HL-60/S4 treated with phorbol 12-myristate 13-acetate at 8.2 ng/mL for 4 days and 3 days (cell line): ENCODE results near the gene SMIM38.
"Not testable (repeated sequence)": the region's sequence is repeated elsewhere in the genome, so short reads cannot be mapped to it uniquely, and the experiment has no call there.

Experiments
- in situ Hi-C: fragments of 300-500 bp; cut with MboI; formaldehyde crosslinking; loops from 2 replicates; pipeline ENCODE4 v1.15.0; 2022; ENCODE audit warnings: low sequenced_read_pairs

Gene SMIM38

DNA sequence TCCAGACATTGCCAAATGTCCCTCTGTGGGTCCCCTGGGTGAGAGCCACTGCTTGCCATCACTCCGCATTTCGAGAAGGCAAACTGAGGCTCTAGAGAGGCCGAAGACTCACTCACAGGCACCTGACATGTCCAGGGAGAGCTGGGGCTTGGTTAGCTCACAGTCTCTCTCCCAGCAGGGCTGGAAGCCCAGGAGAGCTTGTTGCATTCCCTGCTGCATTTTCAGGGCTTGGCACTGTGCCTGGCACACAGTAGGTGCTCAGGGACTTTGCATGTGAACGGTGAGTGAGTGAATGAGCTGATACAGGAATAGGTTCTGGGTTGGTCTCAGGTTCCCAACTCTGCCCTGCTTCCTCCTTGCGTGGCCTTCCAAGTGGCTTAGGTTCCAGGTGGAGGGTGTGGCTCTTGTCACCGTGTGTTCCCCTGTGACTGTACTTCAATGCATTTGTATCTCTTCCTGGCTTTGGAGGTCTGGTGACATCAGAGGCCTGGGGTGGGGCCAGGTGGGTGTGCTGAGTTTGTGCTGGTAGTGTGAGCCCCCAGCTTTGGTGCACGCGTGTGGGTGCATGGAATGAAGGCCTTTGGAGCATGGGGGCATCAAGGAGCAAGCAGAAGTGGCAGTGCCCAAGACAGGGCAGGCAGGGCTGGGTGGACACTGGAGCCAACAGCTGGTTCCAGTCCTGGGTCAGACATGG is 18.4 kb upstream of the SMIM38 start:
- in situ Hi-C loops = no loop called here

GRCh38 chr11:69138265-69138664 is 17.5 kb upstream of the SMIM38 start:
- in situ Hi-C loops = no loop called here

GRCh38 chr11:69140161-69140560 is 15.6 kb upstream of the SMIM38 start:
- in situ Hi-C loops = not testable (repeated sequence)

DNA sequence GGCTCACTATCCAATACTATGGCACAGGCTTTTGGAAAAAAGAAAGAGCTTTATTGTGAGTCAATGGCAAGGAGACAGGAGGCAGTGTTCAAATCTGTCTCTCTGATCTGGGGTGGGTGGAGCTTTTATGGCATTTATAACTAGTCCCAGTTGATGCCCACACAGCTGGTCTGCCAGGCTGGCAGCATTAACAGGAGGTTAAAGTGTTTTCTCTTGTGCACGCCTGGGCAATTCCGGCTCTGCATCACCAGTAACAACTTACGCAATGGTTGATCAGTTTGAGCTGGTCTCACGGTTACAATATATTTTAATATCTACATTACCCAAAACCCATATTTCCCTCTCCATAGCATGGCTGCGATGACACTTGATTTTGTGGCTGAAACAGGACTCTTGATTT is 15.1 kb upstream of the SMIM38 start:
- in situ Hi-C loops = no loop called here

GRCh38 chr11:69141742-69142141 is 14.0 kb upstream of the SMIM38 start:
- in situ Hi-C loops = no loop called here

DNA sequence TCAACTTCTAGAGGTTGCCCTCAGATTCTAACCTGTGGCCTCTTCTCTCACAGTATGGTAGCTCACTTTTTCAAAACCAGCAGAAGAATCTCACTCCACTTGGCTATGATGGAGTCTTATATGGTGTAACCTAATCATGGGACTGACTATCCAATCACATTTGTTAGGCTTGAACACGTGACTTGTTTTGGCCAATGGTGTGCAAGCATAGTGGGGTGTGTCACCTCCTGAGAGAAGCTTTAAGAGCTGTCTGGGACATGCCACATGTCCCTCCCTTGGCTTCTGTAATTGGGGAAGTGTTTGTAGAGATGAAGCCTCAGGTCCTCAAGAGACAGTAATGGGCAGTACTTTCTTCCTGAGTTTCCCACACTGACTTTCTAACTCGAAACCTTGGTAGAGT is 12.8 kb upstream of the SMIM38 start:
- in situ Hi-C loops = no loop called here

DNA sequence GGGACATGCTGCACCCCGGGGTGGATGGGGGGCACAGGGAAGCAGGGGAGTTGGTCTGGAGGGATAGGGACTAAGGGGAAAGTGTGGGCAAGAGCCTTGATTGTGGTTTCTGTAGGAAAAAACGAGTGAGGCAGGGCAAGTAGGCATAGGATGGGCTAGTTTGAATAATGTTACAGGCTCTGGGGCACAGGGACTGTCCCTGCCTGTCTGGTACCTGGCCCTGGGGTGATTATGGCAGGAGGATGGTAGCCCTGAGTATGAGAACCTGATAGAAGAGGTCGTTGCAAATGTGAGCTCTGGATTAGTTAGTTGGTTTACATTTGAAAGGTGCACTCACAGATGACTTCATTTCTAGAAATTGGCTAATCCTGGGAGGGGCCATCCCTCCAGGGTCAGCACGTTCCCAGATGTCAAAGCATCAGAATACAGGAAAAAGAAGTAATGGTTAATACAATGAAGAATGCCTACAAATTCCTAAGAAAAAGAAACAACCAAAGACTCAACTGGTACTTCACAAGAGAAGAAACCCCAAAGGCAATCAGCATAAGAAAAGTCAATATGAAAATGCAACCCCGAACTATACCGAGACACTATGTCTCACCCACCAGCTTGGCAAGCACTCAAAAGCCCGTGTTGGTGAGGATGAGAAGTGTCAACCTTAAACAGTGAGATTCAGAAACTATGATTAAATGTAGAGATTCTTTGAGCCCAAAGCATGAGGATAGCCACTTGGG is 11.3 kb upstream of the SMIM38 start:
- in situ Hi-C loops = no loop called here

DNA sequence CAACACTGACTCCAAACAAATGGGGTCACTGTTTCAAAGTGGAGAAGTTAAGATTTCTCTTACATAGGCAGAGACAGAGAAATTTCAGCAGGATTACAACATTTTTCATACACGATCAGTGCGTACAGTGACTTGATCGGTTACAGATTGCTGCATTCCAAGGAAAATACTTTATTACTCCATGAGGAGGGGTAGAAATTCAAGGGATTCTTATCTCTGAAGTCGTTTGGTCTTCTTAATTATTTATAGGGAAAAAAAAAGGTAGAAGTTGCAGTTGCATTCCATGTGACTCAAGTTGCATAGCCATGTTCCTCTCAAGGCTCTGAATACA is 10.7 kb upstream of the SMIM38 start:
- in situ Hi-C loops = no loop called here

GRCh38 chr11:69148377-69148762 is 7.4 kb upstream of the SMIM38 start:
- in situ Hi-C loops = no loop called here

GRCh38 chr11:69148806-69149205 is 6.9 kb upstream of the SMIM38 start:
- in situ Hi-C loops = no loop called here

DNA sequence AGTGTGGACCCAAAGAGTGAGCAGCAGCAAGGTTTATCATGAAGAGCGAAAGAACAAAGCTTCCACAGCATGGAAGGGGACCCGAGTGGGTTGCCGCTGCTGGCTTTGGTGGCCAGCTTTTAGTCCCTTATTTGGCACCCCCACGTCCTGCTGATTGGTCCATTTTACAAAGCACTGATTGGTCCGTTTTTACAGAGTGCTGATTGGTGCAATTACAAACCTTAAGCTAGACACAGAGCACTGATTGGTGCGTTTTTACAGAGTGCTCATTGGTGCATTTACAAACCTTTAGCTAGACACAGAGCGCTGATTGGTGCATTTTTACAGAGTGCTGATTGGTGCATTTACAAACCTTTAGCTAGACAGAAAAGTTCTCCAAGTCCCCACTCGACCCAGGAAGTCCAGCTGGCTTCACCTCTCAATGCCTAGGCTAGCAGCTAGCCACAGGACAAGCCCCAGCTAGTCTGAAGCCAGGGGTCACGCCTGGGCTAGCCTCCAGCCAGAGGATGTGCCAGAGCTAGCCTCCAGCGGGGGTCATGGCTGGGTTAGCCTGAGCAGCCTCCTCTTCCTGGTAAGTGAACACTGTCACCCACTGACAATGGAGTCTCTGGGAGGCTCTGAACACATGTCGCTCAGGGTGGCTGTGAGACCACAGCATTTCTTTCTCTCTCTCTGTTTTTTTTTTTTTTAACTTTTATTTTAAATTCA is 6.2 kb upstream of the SMIM38 start:
- in situ Hi-C loops = not testable (repeated sequence)

- in situ Hi-C loops = no loop called here
These were observed 5.6 kb upstream of the SMIM38 start for GRCh38 chr11:69150175-69150574.

DNA sequence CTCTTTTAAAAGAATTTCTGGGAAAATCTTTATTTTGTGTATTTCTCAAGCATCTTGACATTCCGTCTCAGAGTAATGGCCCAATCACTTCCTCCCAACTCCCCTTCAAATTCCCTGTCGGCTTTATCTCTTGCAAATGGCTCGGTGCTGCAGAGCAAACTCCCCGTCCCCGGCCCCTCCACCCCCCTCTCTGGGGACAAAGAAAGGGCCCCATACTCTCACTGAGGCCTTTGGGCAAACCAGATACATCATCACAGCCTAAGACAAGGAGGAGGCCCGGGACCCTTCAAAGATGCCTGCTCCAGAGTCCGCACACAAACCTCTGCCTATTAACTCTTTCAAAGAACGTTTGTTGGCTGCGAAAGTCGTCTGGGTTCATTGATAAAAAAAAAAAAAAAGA is 3.9 kb upstream of the SMIM38 start:
- in situ Hi-C loops = no loop called here

GRCh38 chr11:69152733-69153421 is 2.9 kb upstream of the SMIM38 start:
- in situ Hi-C loops = no loop called here

- in situ Hi-C loops = no loop called here
These were observed 2.1 kb upstream of the SMIM38 start for GRCh38 chr11:69153661-69154060.

GRCh38 chr11:69154211-69154913 is 1.4 kb upstream of the SMIM38 start:
- in situ Hi-C loops = no loop called here

- in situ Hi-C loops = no loop called here
These were observed 815 bp upstream of the SMIM38 start for GRCh38 chr11:69154938-69155301.

- in situ Hi-C loops = no loop called here
These were observed 502 bp downstream of the SMIM38 start for GRCh38 chr11:69156235-69156639.

DNA sequence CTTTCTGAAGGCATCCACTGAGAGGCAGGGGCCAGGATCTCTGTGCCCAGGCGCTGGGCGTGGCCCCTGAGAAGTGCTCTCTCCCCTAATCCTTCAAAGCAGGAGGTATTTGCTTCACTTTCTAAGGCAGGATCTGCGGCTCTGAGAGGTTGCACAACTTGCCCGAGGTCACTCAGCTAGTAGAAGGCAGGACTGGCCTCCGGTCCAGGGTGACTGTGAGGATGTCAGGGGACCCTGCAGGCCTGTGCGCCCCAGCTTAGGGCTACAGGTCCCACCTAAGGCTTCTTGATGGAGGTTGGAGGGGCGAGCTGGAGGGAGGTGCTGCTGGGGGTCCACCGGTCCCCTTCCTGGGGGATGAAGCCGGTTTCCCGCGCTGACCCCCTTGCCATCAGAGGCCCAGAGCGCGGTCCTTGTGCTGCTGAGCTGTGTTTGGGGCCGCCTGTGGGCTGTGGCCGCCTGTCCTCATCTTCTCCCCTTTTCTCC is 979 bp downstream of the SMIM38 start:
- in situ Hi-C loops = no loop called here

DNA sequence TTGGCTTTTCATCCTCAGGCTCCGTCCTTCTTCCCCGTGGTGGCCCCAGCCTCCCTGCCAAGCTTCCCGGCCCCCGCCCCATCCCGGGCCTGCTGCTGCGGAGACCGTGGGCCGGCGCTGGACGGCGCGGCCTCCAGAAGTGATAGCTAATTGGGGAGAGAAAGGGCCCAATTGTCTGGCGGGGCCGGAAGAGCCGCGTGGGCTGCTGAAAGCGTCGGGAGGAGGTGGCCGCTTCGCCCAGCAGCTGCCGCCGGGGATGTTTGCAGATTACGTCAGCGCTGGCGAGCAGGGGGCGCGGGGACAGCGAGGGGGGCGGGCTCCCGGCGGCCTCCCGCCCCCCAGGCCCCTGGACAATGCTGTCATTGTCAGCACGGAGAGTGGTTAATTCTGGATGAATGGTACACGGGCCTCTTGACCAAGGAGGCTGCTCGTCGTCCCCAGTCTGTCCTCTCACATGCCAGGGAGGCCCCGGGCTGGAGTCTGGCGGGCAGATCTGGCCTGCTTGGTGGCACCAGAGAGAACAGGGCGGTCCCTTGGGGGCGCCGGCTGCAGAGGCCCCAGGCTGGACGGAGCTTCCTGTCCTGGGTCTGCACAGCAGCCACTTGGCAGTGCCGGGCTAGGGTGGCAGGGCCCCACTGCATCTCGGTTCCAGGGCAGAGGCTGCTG is 1.6 kb downstream of the SMIM38 start:
- in situ Hi-C loops = no loop called here
